ENCODE results near the gene RELL2. TPM values are rescaled to one million over a fixed set of nuclear protein-coding genes. Genes with fewer than 3 reads are reported as not detected.

The RELL2 gene
- total RNA-seq, 1 experiment from 2014 or later, result 20.4 TPM

DNA sequence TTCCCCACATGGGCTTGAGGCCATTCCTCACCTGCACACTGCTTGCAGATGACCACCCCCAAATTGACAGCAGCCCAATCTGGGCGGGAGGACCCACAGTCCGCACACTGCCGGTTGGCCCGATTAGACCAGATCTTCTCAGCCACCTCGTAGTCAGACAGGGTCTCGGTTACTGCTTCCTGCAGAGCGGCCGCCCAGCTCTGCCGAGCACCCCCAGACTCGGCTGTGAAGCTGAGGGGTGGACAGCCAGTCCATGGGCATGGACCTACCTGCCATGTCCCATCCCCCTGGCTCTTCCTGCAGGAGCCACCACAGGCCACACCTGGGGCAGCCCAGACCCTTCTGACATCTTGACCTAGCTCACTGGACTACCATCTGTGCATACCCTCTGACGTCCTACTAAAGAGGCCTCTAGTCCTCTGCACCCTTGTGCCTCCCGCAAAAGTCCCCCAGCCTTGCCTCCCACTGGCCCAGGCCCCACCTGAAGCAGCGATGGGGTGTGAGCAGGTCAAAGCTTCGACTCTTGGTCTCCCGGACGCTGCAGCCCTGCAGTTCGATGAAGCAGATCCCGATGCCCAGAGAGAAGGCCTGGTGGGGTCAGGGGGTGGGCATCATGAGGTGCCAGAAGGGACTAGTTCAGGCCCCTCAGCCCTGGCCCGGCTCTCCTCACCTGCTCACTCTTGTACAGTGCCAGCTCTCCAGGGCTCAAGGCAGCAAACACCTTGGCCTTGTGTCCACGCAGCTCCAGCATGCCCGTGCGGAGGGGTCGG lies 35.5 kb downstream of the RELL2 start:
- no peak for DNase-seq
- H3K27ac ChIP-seq (ENCODE audit: low read length), result no peak overlapping the region
- no peaks in the 10 kb centered on the region for H3K27me3 ChIP-seq (ENCODE audit: low read length)
- H3K9ac ChIP-seq (ENCODE audit: low read length), result no peak overlapping the region
- no peaks in the 10 kb centered on the region for H3K79me2 ChIP-seq (ENCODE audit: low read length)
- no peak overlapping the region for H3K4me3 ChIP-seq (ENCODE audit: low read length)
- no peaks in the 10 kb centered on the region for H3K9me2 ChIP-seq (replicated peaks; ENCODE audit: insufficient read depth, low read length)
- H3K9me3 ChIP-seq (ENCODE audit: low read length), result no peaks in the 10 kb centered on the region
- H2AFZ ChIP-seq (ENCODE audit: low read length), result no peak overlapping the region
- no peaks in the 10 kb centered on the region for H3K36me3 ChIP-seq (ENCODE audit: insufficient read depth, low read length)
- no peaks in the 10 kb centered on the region for H3K4me1 ChIP-seq (ENCODE audit: low read length)
- no peak overlapping the region for H3K4me2 ChIP-seq (ENCODE audit: low read depth, low read length, poor library complexity, severe bottlenecking)
- no peaks in the 10 kb centered on the region for H4K20me1 ChIP-seq (ENCODE audit: insufficient read depth, low read depth, low read length)

DNA sequence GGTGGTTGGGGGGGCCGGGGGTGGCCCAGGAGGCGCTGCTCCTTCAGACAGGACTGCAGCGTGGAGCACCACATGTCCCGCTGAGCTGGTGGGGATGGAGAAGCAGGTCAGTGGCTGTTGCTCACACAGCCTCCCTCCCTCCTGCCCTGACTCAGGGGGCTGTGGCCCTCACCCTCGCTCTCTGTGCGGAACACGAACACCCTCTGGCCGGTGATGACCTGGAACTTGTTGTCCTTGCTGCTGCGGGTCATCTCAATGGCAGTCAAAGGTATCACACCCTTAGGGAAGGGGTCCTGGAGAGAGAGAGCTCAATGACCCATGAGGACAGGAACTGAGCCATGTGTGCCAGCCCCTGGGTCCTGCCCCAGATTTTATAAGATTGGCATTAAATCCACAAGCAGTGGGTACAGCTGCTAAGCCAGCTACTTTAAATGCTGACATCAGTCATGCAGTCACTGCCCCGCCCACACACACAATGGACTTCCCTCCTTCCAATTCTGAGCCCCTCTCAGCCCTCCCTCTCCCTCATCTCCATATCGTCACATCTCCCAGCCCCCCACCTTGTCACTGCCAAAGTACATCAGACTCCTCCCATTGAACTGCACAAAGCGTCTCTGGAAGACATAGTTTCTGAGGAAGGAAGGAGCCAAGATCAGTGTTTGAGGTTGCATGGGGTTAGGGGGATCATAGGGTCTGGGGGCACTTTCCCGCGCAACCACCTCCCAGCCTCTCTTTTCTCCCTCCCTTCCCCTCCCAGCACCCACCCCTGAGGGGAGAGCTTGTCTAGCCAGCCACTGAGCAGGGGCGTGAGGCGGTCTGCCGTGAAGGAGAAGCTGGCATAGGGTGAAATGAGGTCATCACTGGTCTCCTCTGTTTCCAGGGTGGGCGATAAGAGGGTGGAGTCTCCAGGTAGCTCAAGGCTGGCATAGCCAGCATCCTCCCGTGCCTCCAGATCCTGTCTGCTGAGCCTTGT lies 36.3 kb downstream of the RELL2 start:
- H3K9ac ChIP-seq (ENCODE audit: low read length), result no peak overlapping the region
- no peak overlapping the region for H3K4me3 ChIP-seq (ENCODE audit: low read length)
- no peak for DNase-seq

GRCh38 chr5:141674747-141675146 lies 38.0 kb downstream of the RELL2 start:
- no peak overlapping the region for H3K27ac ChIP-seq (ENCODE audit: low read length)
- H3K4me2 ChIP-seq (ENCODE audit: low read depth, low read length, poor library complexity, severe bottlenecking), result no peak overlapping the region
- H2AFZ ChIP-seq (ENCODE audit: low read length), result no peak overlapping the region
- no peaks in the 10 kb centered on the region for H3K27me3 ChIP-seq (ENCODE audit: low read length)
- no peaks in the 10 kb centered on the region for H3K9me2 ChIP-seq (replicated peaks; ENCODE audit: insufficient read depth, low read length)
- H3K4me1 ChIP-seq (ENCODE audit: low read length), result no peaks in the 10 kb centered on the region
- H3K9me3 ChIP-seq (ENCODE audit: low read length), result no peaks in the 10 kb centered on the region
- H3K9ac ChIP-seq (ENCODE audit: low read length), result no peak overlapping the region
- H3K36me3 ChIP-seq (ENCODE audit: insufficient read depth, low read length), result no peaks in the 10 kb centered on the region
- no peaks in the 10 kb centered on the region for H3K79me2 ChIP-seq (ENCODE audit: low read length)
- no peak for DNase-seq
- no peak overlapping the region for H3K4me3 ChIP-seq (ENCODE audit: low read length)
- no peaks in the 10 kb centered on the region for H4K20me1 ChIP-seq (ENCODE audit: insufficient read depth, low read depth, low read length)

More for the DNA sequence above, 36.3 kb downstream of the RELL2 start:
- no peak overlapping the region for H2AFZ ChIP-seq (ENCODE audit: low read length)
- no peaks in the 10 kb centered on the region for H3K79me2 ChIP-seq (ENCODE audit: low read length)
- H3K9me2 ChIP-seq (replicated peaks; ENCODE audit: insufficient read depth, low read length), result no peaks in the 10 kb centered on the region
- no peaks in the 10 kb centered on the region for H3K27me3 ChIP-seq (ENCODE audit: low read length)
- no peaks in the 10 kb centered on the region for H3K36me3 ChIP-seq (ENCODE audit: insufficient read depth, low read length)
- H4K20me1 ChIP-seq (ENCODE audit: insufficient read depth, low read depth, low read length), result no peaks in the 10 kb centered on the region
- no peak overlapping the region for H3K4me2 ChIP-seq (ENCODE audit: low read depth, low read length, poor library complexity, severe bottlenecking)
- no peaks in the 10 kb centered on the region for H3K4me1 ChIP-seq (ENCODE audit: low read length)
- H3K9me3 ChIP-seq (ENCODE audit: low read length), result no peaks in the 10 kb centered on the region
- H3K27ac ChIP-seq (ENCODE audit: low read length), result no peak overlapping the region

DNA sequence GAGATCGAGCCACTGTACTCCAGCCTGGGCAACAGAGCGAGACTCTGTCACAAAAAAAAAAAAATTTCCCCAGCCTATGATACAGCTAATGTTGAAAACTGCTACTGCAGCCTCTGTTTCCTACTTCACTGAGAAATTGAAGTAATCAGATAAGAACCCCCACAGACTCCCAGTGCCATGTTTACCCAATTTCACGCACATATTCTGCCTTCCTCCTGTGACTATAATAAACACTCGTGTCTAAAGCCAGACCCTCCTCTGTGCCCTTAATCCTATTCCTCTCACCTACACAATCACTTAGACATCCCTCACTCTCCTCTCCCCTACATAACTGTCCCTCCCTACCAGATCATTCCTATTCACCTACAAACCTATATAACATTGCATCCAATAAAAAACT lies 38.9 kb downstream of the RELL2 start:
- H3K4me2 ChIP-seq (ENCODE audit: low read depth, low read length, poor library complexity, severe bottlenecking), result no peak overlapping the region
- H3K9ac ChIP-seq (ENCODE audit: low read length), result no peak overlapping the region
- no peaks in the 10 kb centered on the region for H3K9me3 ChIP-seq (ENCODE audit: low read length)
- DNase-seq, result no peak
- H3K4me3 ChIP-seq (ENCODE audit: low read length), result no peak overlapping the region
- H3K4me1 ChIP-seq (ENCODE audit: low read length), result no peaks in the 10 kb centered on the region
- no peaks in the 10 kb centered on the region for H3K27me3 ChIP-seq (ENCODE audit: low read length)
- no peak overlapping the region for H2AFZ ChIP-seq (ENCODE audit: low read length)
- no peaks in the 10 kb centered on the region for H3K36me3 ChIP-seq (ENCODE audit: insufficient read depth, low read length)
- no peaks in the 10 kb centered on the region for H3K79me2 ChIP-seq (ENCODE audit: low read length)
- no peak overlapping the region for H3K27ac ChIP-seq (ENCODE audit: low read length)
- H4K20me1 ChIP-seq (ENCODE audit: insufficient read depth, low read depth, low read length), result no peaks in the 10 kb centered on the region
- no peaks in the 10 kb centered on the region for H3K9me2 ChIP-seq (replicated peaks; ENCODE audit: insufficient read depth, low read length)

DNA sequence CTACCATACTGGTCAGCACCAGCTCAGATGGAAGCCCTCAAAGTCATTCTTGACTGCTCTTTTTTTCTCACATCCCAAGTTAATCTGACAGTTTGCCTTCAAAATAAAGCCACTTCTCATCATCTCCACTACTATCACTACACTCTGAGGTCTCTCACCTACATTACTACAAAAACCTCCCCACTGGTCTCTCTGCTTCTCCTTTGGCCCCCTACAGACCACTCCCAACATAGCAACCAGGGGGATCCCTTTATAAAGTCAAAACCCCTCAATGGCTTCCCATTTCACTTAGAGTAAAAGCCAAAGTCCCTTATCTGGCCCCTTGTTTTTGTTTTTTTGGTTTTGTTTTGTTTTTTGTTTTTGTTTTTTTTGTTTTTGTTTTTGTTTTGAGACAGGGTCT lies 40.6 kb downstream of the RELL2 start:
- Histone ChIP-seq H4K20me1 (ENCODE audit: insufficient read depth, low read depth, low read length) (no peaks in the 10 kb centered on the region), H3K9ac (ENCODE audit: low read length) (no peak overlapping the region), H3K27me3 (ENCODE audit: low read length) (no peaks in the 10 kb centered on the region), H3K36me3 (ENCODE audit: insufficient read depth, low read length) (no peaks in the 10 kb centered on the region), H3K79me2 (ENCODE audit: low read length) (no peaks in the 10 kb centered on the region), H3K4me1 (ENCODE audit: low read length) (no peaks in the 10 kb centered on the region), H3K4me2 (ENCODE audit: low read depth, low read length, poor library complexity, severe bottlenecking) (no peak overlapping the region), H3K4me3 (ENCODE audit: low read length) (no peak overlapping the region), H3K9me2 (replicated peaks; ENCODE audit: insufficient read depth, low read length) (no peaks in the 10 kb centered on the region), H3K9me3 (ENCODE audit: low read length) (no peaks in the 10 kb centered on the region), H3K27ac (ENCODE audit: low read length) (no peak overlapping the region), H2AFZ (ENCODE audit: low read length) (no peak overlapping the region)
- DNase-seq, result peak; percentile 67

DNA sequence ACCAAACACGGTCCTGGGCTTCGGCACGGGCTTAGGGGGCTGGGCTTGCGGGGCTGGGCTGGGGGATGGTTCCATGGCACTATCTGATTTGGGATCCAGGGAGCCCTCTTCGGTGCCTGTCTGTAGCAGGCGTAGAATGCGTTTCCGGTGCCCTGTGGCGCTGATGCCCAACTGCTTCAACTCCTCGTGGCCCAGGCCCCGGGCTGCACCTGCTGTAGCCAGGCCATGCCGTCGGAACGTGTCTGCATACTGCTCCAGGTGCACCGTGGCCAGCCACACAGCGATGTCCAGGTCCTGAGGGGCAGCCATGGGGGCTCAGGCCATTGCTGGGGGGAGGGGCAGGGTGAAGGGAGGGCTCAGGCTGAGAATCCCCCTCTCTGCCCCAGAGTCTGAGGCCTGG lies 43.4 kb downstream of the RELL2 start:
- H3K79me2 ChIP-seq (ENCODE audit: low read length), result no peaks in the 10 kb centered on the region
- no peak overlapping the region for H2AFZ ChIP-seq (ENCODE audit: low read length)
- H3K9me2 ChIP-seq (replicated peaks; ENCODE audit: insufficient read depth, low read length), result no peaks in the 10 kb centered on the region
- H3K4me1 ChIP-seq (ENCODE audit: low read length), result no peaks in the 10 kb centered on the region
- no peak overlapping the region for H3K9ac ChIP-seq (ENCODE audit: low read length)
- H3K9me3 ChIP-seq (ENCODE audit: low read length), result no peaks in the 10 kb centered on the region
- no peak overlapping the region for H3K4me3 ChIP-seq (ENCODE audit: low read length)
- H4K20me1 ChIP-seq (ENCODE audit: insufficient read depth, low read depth, low read length), result no peaks in the 10 kb centered on the region
- DNase-seq, result no peak
- no peaks in the 10 kb centered on the region for H3K36me3 ChIP-seq (ENCODE audit: insufficient read depth, low read length)
- no peak overlapping the region for H3K27ac ChIP-seq (ENCODE audit: low read length)
- H3K4me2 ChIP-seq (ENCODE audit: low read depth, low read length, poor library complexity, severe bottlenecking), result no peak overlapping the region
- H3K27me3 ChIP-seq (ENCODE audit: low read length), result no peaks in the 10 kb centered on the region

- H3K9me2 ChIP-seq (replicated peaks; ENCODE audit: insufficient read depth, low read length), result no peaks in the 10 kb centered on the region
- no peak overlapping the region for H3K27ac ChIP-seq (ENCODE audit: low read length)
- H3K27me3 ChIP-seq (ENCODE audit: low read length), result no peaks in the 10 kb centered on the region
- DNase-seq, result no peak
- H3K4me3 ChIP-seq (ENCODE audit: low read length), result no peak overlapping the region
- H3K9me3 ChIP-seq (ENCODE audit: low read length), result no peaks in the 10 kb centered on the region
- H3K9ac ChIP-seq (ENCODE audit: low read length), result no peak overlapping the region
- H2AFZ ChIP-seq (ENCODE audit: low read length), result no peak overlapping the region
- no peak overlapping the region for H3K4me2 ChIP-seq (ENCODE audit: low read depth, low read length, poor library complexity, severe bottlenecking)
- no peaks in the 10 kb centered on the region for H3K79me2 ChIP-seq (ENCODE audit: low read length)
- H3K36me3 ChIP-seq (ENCODE audit: insufficient read depth, low read length), result no peaks in the 10 kb centered on the region
- no peaks in the 10 kb centered on the region for H4K20me1 ChIP-seq (ENCODE audit: insufficient read depth, low read depth, low read length)
- H3K4me1 ChIP-seq (ENCODE audit: low read length), result no peaks in the 10 kb centered on the region
These were observed 44.0 kb downstream of the RELL2 start for GRCh38 chr5:141680751-141681201.

GRCh38 chr5:141681295-141681694 lies 44.5 kb downstream of the RELL2 start:
- Histone ChIP-seq H3K27ac (ENCODE audit: low read length) (no peak overlapping the region), H3K36me3 (ENCODE audit: insufficient read depth, low read length) (no peaks in the 10 kb centered on the region), H3K79me2 (ENCODE audit: low read length) (no peaks in the 10 kb centered on the region), H3K27me3 (ENCODE audit: low read length) (no peaks in the 10 kb centered on the region), H4K20me1 (ENCODE audit: insufficient read depth, low read depth, low read length) (no peaks in the 10 kb centered on the region), H3K4me3 (ENCODE audit: low read length) (no peak overlapping the region), H3K9ac (ENCODE audit: low read length) (no peak overlapping the region), H3K9me2 (replicated peaks; ENCODE audit: insufficient read depth, low read length) (no peaks in the 10 kb centered on the region), H2AFZ (ENCODE audit: low read length) (no peak overlapping the region), H3K4me2 (ENCODE audit: low read depth, low read length, poor library complexity, severe bottlenecking) (no peak overlapping the region), H3K9me3 (ENCODE audit: low read length) (no peaks in the 10 kb centered on the region), H3K4me1 (ENCODE audit: low read length) (no peaks in the 10 kb centered on the region)
- DNase-seq, result no peak
